CD14-positive monocyte (primary cell): Measurements from ENCODE around the gene TOMM40L. TPM values are rescaled to one million over a fixed set of nuclear protein-coding genes. Genes with fewer than 3 reads are reported as not detected.
"Not testable (repeated sequence)": the region's sequence is repeated elsewhere in the genome, so short reads cannot be mapped to it uniquely, and the experiment has no call there.

Source experiments
- DNase-seq, 3 donors: peaks; one replicate each; pipeline ENCODE4 v3.0.0-alpha.2; 2011 to 2022
- H2AFZ ChIP-seq: 2 replicates; pipeline ENCODE4 v1.6.0; 2012; ENCODE audit warnings: mild to moderate bottlenecking, low read depth, low read length, inconsistent platforms; ENCODE audit not compliant: insufficient read depth, poor library complexity, severe bottlenecking
- H3K27ac ChIP-seq, 2 donors: 1 replicate in 1 of 2; 2 replicates in 1 of 2; pipeline ENCODE4 v1.5.1; 2012 to 2013; ENCODE audit warnings: low read length in 2 of 2, control low read depth in 1 of 2, inconsistent platforms in 1 of 2, low read depth in 1 of 2, mild to moderate bottlenecking in 1 of 2
- H3K27me3 ChIP-seq, 2 donors: one replicate each; pipeline versions ENCODE4 v1.6.0 to v1.6.1; 2011 to 2013; ENCODE audit warnings: low read length in 2 of 2; ENCODE audit not compliant: control insufficient read depth in 2 of 2, insufficient read depth in 2 of 2
- H3K36me3 ChIP-seq, 2 donors: replicated peaks in 1 of 2; 1 replicate in 1 of 2; 2 replicates in 1 of 2; pipeline versions ENCODE4 v1.5.1 to v1.6.1; 2012 to 2013; ENCODE audit warnings: low read length in 2 of 2, control low read depth in 1 of 2, inconsistent platforms in 1 of 2, mild to moderate bottlenecking in 1 of 2; ENCODE audit not compliant: insufficient read depth in 2 of 2, control insufficient read depth in 1 of 2
- H3K4me1 ChIP-seq, 2 donors: 1 replicate in 1 of 2; 2 replicates in 1 of 2; pipeline versions ENCODE4 v1.5.1 to v1.6.1; 2012 to 2013; ENCODE audit warnings: low read length in 2 of 2, control low read depth in 1 of 2, inconsistent platforms in 1 of 2, mild to moderate bottlenecking in 1 of 2, moderate library complexity in 1 of 2; ENCODE audit not compliant: insufficient read depth in 2 of 2, control insufficient read depth in 1 of 2
- H3K4me2 ChIP-seq: replicated peaks from 2 replicates; pipeline ENCODE3; 2012; ENCODE audit warnings: low read length, moderate library complexity, mild to moderate bottlenecking; ENCODE audit not compliant: poor library complexity, severe bottlenecking; ENCODE audit errors: extremely low read depth
- H3K4me3 ChIP-seq, 3 experiments: fragments of 200-600 bp in 1 of 3; sonication (generic) in 1 of 3; replicated peaks in 1 of 3; 1 replicate in 2 of 3; 2 replicates in 1 of 3; pipeline ENCODE4 v1.5.1; 2011 to 2013; ENCODE audit warnings: low read length in 3 of 3, mild to moderate bottlenecking in 3 of 3, control low read depth in 2 of 3, low read depth in 2 of 3, inconsistent platforms in 1 of 3, moderate library complexity in 1 of 3
- H3K79me2 ChIP-seq: 2 replicates; pipeline ENCODE4 v1.6.0; 2012; ENCODE audit warnings: mild to moderate bottlenecking, control low read depth, inconsistent platforms, low read length, moderate library complexity; ENCODE audit not compliant: insufficient read depth
- H3K9ac ChIP-seq: 2 replicates; pipeline ENCODE4 v1.6.0; 2017; ENCODE audit warnings: low read length, mild to moderate bottlenecking; ENCODE audit not compliant: insufficient read depth, poor library complexity, severe bottlenecking
- H3K9me3 ChIP-seq, 2 donors: replicated peaks in 1 of 2; 1 replicate in 1 of 2; 2 replicates in 1 of 2; pipeline versions ENCODE4 v1.5.1 to v1.6.1; 2012 to 2013; ENCODE audit warnings: low read length in 2 of 2, control low read depth in 1 of 2; ENCODE audit not compliant: control insufficient read depth in 1 of 2, insufficient read depth in 1 of 2
- H4K20me1 ChIP-seq: 2 replicates; pipeline ENCODE4 v1.6.0; 2012; ENCODE audit warnings: mild to moderate bottlenecking, low read length, control low read depth, moderate library complexity; ENCODE audit not compliant: insufficient read depth
- H3K27ac Mint-ChIP-seq, 7 donors: one replicate each; pipeline ENCODE4 v1.8.0; 2020; ENCODE audit warnings: mild to moderate bottlenecking in 7 of 7, mixed read lengths in 7 of 7, moderate library complexity in 6 of 7, inconsistent platforms in 2 of 7
- H3K27me3 Mint-ChIP-seq, 3 donors: one replicate each; pipeline ENCODE4 v1.8.0; 2021 to 2022; ENCODE audit warnings: low read depth in 3 of 3, mild to moderate bottlenecking in 3 of 3, mixed read lengths in 3 of 3, moderate library complexity in 3 of 3, inconsistent platforms in 1 of 3
- H3K36me3 Mint-ChIP-seq, 2 donors: one replicate each; pipeline ENCODE4 v1.8.0; 2020; ENCODE audit warnings: mixed read lengths in 2 of 2, inconsistent platforms in 1 of 2, mild to moderate bottlenecking in 1 of 2
- H3K4me1 Mint-ChIP-seq: one replicate; pipeline ENCODE4 v1.8.0; 2020; ENCODE audit warnings: mild to moderate bottlenecking, mixed read lengths
- H3K4me3 Mint-ChIP-seq, 2 donors: one replicate each; pipeline ENCODE4 v1.8.0; 2020; ENCODE audit warnings: mild to moderate bottlenecking in 2 of 2, mixed read lengths in 2 of 2, moderate library complexity in 1 of 2
- H3K9me3 Mint-ChIP-seq, 7 donors: one replicate each; pipeline ENCODE4 v1.8.0; 2020 to 2022; ENCODE audit warnings: mixed read lengths in 7 of 7, mild to moderate bottlenecking in 6 of 7, moderate library complexity in 6 of 7, inconsistent platforms in 2 of 7
- CTCF ChIP-seq: fragments of 200-600 bp; IDR thresholded peaks from one replicate; pipeline ENCODE4 v1.8.0; 2022; ENCODE audit warnings: antibody characterized with exemption, mild to moderate bottlenecking
- WGBS: methylation state at CpG from one replicate; pipeline ENCODE4 v1.1.5; 2013; ENCODE audit warnings: missing lambda C conversion rate; ENCODE audit not compliant: insufficient coverage; 5-methylcytosine and 5-hydroxymethylcytosine counted together
- intact Hi-C, 2 donors: fragments of 100-400 bp; cut with micrococcal nuclease; formaldehyde crosslinking; loops; one replicate each; pipeline versions ENCODE4 v1.15.0 to v1.15.1; 2023
- polyA plus RNA-seq, 3 donors: library from polyadenylated mRNA; depleted of rRNA in 1 of 3; unstranded in 2 of 3; stranded (reverse) in 1 of 3; fragments of 300-500 nt in 2 of 3; fragments of >200 nt in 1 of 3; fragmentation: Illumina TruSeq in 2 of 3; gene quantifications; 1 replicate in 2 of 3; 2 replicates in 1 of 3; pipeline ENCODE4 v1.2.3, GENCODE V29; 2012 to 2021

Gene TOMM40L
- polyA plus RNA-seq, 3 donors = 3.8 to 31.5 (median 5.2) TPM

DNA sequence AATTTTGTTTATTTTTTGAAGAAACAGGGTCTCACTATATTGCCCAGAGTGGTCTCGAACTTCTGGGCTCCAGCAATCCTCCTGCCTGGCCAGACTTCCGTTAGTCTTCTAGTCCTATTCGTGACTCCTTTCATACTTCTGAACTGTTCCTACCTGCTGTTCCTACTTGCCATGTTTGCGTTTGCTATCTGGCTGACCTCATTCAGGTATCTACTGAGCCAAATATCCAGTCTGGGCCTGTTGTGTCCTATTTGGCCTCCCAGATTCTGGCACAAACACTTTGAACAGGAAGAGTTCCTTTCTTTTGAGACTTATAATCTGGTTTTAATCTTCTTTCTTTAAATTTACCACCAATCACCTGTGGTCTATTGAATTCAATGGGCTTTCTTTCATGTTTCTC is 19.0 kb downstream of the TOMM40L start:
- no peaks in the 10 kb centered on the region for H3K9me3 ChIP-seq
- DNase-seq = no peak
- no peaks in the 10 kb centered on the region for H3K27me3 ChIP-seq
- no peak overlapping the region for H3K4me3 ChIP-seq
- H3K27me3 Mint-ChIP-seq = peaks cover 0 to under 1% (median 0%) of the 10 kb centered on the region in 3 donors
- H3K79me2 ChIP-seq = no peaks in the 10 kb centered on the region
- H3K4me2 ChIP-seq = no peak overlapping the region
- H3K4me1 Mint-ChIP-seq = peaks cover 12% of the 10 kb centered on the region
- no peak overlapping the region for H3K9ac ChIP-seq
- no peaks in the 10 kb centered on the region for H4K20me1 ChIP-seq
- peaks cover under 1 to 3% (median 1%) of the 10 kb centered on the region in 7 donors for H3K9me3 Mint-ChIP-seq
- 100% methylated on average over 4 of the region's 4 CpGs for WGBS
- no peak overlapping the region for H3K27ac ChIP-seq
- H3K36me3 ChIP-seq = no peaks in the 10 kb centered on the region
- intact Hi-C loops = no loop called here
- no peak overlapping the region for H2AFZ ChIP-seq
- H3K4me3 Mint-ChIP-seq = no peak overlapping the region
- peaks cover 6 to 13% of the 10 kb centered on the region in 2 donors for H3K4me1 ChIP-seq
- no peak overlapping the region for H3K27ac Mint-ChIP-seq
- TF ChIP-seq CTCF = no peak
- no peaks in the 10 kb centered on the region for H3K36me3 Mint-ChIP-seq

DNA sequence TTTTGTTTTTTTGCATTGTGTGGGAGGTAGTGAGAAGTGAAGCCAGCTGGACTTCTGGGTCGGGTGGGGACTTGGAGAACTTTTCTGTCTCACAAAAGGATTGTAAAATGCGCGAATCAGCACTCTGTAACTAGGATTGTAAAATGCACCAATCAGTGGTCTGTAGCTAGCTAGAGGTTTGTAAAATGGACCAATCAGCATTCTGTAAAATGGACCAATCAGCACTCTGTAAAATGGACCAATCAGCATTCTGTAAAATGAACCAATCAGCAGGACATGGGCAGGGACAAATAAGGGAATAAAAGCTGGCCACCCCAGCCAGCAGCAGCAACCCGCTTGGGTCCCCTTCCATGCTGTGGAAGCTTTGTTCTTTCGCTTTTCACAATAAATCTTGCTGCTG is 24.2 kb downstream of the TOMM40L start:
- H3K4me1 ChIP-seq, H3K36me3 ChIP-seq, DNase-seq, H3K27me3 Mint-ChIP-seq, H2AFZ ChIP-seq, H4K20me1 ChIP-seq, H3K4me1 Mint-ChIP-seq, H3K9me3 ChIP-seq, H3K4me3 ChIP-seq, intact Hi-C loops, H3K27me3 ChIP-seq, H3K79me2 ChIP-seq, H3K4me2 ChIP-seq, H3K36me3 Mint-ChIP-seq, H3K27ac ChIP-seq, H3K4me3 Mint-ChIP-seq, H3K27ac Mint-ChIP-seq, H3K9ac ChIP-seq: not testable (repeated sequence)
- peaks cover 3 to 12% (median 7%) of the 10 kb centered on the region in 7 donors for H3K9me3 Mint-ChIP-seq
- WGBS = 97% methylated on average over 5 of the region's 5 CpGs
